ENCODE data around the gene ELL2.

The ELL2 gene

DNA sequence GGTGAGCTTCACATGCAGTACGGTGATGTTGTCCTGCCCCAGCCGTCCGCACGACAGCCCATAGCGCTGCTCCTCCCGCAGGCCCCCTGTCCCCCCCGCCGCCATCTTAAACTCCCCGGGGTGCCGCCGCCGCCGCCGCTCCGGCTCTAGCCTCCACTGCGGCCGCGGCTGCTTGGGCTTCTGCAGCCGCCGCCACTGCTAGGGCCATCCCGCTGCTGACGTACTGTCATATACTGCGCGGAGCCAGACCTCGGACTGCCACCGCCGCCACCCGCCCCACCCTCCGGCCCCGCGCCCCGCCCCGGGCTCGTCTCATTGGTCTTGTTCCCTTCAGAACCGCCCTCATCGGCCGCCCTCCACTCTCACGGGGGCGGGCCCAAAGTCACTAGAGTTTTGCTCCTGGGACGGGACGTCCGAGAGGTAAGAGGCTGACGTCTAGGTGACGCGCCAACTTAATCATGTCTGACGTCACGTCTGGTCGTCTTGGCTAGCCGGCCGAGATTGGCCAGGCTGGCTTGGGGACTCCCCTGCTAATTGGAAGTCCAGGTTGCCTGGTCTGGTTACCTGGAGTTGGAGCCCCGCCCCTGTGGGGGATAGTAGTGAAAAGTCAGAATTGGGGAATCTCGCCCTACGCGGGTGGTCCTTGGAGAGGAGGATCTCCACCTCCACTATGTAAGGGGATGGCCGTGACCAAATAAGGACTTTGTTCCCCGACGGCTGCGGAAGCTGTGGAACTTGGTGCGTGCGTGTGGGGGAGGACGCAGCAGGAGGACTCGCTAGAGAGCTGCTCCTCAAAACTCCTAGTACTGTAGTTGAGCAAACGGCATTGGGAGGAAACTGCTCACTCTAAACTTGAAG is at the start of gene ELL2:
TSS of gene ELL2 (minus strand) at position 235 of the 858 bp plus-strand sequence. CDS start at position 105, 130 bp downstream.
- peak; percentile 93 for DNase-seq (ENCODE audit: low read depth)

DNA sequence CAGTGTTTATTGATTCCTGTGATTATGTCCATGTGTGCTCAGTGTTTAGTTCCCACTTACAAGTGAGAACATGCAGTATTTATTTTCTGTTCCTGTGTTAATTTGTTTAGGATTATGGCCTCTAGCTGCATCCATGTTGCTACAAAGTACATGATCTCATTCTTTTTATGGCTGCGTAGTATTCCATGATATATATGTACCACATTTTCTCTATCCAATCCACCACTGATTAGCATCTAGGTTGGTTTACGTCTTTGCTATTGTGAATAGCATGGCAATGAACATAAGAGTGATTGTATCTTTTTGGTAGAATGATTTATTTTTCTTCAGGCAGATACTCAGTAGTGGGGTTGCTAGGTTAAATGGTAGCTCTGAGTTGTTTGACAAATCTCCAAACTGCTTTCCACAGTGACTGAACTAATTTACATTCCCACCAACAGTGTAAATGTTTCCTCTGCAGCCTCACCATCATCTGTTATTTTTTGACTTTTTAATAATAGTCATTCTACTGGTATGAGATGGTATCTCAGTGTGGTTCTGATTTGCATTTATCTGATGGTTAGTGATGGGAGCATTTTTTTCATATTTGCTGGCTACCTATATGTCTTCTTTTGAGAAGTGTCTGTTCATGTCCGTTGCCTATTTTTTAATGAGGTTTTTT is 47.5 kb upstream of the ELL2 start:
- DNase-seq (ENCODE audit: low read depth): no peak

DNA sequence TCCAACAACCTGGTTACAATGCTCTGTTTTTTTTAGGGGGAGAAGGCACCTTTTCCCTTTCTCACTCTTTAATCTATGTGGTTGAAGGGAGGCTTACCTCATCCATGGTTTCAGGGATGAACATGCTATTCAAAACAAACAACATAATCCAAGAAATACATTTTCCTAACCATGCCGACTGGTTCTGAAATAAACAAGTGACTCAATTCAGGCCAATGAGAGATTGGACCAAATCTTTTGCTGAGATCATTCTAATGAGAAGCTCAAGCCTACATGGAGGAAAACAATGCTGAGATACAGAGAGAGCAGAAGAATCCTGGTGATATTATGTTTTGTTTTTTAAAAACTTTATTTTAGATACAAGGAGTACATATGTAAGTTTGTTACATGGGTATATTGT is 46.8 kb upstream of the ELL2 start:
- no peak for DNase-seq (ENCODE audit: low read depth)

DNA sequence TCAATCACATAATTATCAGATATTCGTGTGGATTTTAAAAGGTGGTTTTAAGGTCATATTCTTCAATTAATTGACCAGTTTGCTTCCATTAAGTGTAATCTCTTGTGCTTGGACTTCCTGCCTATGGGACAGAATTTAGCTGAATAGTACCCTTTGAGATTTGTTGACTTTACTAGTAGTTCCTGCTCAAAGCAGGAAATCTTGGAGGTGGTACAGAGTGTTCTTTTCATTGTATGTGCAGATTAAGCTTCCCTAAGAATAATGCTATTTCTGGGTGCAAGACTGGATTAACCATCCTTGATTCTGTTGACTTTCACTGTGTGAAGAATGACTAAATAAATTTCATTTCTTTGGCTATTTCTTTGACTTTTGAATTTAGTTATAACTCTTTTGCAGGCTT is 45.4 kb upstream of the ELL2 start:
- DNase-seq (ENCODE audit: low read depth): no peak

DNA sequence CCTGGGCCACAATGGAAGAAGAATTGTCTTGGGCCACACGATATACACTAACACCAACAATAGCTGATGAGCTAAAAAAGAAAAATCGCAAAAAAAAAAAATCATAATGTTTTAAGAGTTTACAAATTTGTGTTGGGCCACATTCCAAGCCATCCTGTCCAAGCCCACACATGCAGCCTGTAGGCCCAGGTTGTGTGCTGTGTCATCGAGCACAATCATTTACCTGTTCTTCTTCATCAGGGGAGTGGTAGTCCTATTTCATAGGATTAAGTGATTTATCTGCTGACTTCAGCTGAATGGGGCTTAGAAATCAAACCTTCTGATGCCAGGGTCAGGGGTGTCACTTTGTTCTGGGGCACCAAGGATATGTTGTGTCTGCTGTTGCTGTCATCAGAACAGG is 44.6 kb upstream of the ELL2 start:
- no peak for DNase-seq (ENCODE audit: low read depth)

DNA sequence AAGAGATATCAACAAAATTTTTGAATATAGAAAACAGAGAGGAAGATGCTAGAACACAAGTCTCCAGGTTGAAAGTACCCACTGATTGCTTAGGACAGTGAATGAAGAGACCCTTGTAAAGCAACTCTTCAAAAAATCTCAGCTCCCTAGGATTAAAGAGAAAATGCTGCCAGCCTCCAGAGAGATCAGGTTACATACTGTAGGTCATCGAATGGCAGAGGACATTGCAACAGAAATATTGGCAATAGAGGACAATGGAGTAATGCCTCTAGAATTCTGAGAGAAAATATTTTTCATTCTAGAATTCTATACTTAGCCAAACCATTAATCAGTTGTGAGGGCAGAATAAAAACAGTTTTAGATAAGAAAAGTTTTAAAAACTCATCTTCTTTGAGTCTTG is 43.1 kb upstream of the ELL2 start:
- no peak for DNase-seq (ENCODE audit: low read depth)

DNA sequence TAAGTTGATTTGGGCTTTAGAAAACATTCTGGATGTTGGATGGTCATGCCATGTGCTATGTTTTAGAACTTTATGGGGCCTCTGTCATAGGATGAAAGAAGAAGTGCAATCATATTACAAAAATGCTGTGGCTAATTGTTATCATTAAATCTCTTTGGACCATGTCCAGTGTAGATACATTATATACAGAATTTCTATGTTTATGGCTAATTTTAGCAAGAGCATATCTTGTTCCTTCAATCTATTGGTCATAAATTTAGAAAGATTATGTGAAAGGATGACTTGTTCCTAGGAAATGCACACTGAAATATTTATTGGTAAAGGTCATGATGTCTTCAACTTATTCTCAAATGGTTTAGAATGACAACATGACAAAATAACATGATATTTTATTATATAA is 42.4 kb upstream of the ELL2 start:
- DNase-seq (ENCODE audit: low read depth): no peak

DNA sequence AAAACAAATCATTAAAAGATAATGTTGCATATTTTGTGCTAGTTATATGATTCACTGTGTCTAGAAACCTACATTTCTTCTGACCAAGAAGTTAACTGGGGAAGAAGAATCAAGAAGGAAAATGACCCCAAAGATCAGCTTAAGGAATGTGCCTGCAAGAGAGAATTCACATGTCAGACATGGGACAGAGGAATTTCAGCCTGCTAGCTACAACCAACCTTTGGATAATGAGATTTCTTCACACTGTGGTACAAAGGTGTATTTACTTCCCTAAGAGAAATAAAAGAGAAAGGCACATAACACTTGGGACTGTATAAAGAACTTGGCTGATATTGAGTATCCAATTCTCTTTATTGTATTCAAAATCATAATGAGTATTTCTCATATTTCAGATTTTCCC is 39.6 kb upstream of the ELL2 start:
- no peak for DNase-seq (ENCODE audit: low read depth)

DNA sequence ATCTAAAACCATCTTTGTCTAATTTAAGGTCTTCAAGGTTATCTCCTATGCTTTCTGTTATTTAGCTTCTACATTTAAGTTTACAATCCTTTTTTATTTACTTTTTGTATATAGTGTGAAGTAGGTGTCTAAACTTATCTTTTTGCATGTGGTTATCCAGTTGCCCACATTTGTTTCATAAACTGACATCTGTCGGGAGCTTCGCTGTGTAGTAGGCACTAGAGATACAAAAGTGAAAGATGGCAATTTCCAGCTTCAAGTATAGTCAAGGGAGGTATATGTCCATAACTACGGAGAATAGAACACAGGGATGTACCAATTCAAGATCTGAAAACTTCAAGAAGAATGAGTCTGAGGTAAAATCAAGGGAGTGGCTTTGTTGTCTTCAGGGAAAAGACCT is 38.7 kb upstream of the ELL2 start:
- no peak for DNase-seq (ENCODE audit: low read depth)

DNA sequence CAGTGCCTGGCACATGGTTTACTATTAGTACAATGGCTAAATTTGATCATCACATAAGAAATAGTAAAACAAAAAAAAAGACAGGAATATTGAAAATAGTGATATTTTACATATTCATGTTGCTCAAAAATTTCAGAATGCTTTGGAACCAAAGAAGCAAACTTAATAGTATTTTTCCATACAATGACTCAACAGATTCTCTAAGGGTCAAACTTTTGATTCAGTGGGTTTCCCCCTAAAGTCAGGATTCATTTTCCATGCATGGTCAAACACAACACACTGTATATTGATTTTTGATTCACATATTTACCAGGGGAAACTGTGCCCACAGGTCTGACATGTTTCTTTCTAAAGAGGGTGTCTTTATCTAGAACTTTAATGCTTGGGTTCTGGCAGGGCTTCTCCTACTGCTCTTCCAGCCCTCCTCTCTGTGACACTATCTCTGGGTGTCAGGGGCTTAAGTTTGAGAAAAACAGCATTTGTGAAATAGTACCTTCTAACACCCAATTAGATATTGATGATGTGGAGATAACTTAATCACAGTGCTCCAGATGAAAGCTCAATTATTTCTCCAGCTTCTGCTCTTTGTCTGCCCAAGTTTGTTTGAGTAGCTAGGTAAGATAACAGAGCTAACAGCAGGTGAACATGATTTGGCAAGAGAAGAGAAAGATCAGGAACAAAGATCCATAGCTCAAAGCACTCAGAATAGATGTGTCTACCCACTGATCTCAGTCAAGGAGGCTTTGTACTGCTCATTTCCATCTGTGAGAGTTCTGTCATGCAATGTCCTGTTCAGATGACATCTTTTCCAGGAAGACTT is 35.5 kb upstream of the ELL2 start:
- DNase-seq (ENCODE audit: low read depth): no peak

DNA sequence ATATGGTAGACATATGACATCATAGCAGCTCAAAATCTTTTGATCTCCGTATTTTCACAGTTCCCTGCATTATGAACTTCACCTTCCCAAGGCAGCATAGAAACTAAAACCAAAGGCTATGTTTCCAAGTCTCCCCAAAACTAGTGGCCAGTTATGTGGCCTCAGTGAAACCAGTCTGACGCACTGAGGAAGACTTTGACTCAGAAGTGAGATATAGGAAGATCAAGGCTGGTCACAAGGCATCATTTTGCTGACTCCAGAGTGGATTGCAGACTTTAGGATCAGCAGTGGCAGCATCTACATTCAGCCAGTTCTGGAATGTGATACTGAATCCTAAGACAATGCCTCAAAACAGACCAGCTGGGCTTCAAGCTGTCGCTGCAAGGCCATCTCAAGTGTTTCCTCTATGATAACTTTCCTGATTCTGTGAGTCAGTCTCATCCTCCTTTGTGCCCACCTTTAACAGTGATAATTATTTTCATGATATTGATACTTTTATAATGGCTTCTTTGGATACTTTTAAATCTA is 34.4 kb upstream of the ELL2 start:
- DNase-seq (ENCODE audit: low read depth): no peak

DNA sequence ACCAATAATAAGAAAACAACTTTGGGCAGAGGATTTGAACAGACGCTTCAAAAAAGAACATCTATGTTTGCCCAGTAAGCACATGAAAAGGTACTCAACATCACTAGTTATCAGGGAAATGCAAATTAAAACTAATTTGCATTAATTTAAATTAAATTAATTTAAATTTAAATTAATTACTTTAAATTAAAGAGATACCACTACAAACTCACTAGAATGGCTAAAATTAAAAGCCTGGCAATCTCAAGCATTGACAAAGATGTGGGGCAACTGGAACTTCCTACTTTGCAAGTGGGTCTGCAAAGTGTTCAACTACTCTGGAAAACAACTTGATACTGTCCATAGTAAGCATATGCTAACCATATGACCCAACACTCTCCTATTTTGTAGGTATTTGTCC is 32.1 kb upstream of the ELL2 start:
- no peak for DNase-seq (ENCODE audit: low read depth)

DNA sequence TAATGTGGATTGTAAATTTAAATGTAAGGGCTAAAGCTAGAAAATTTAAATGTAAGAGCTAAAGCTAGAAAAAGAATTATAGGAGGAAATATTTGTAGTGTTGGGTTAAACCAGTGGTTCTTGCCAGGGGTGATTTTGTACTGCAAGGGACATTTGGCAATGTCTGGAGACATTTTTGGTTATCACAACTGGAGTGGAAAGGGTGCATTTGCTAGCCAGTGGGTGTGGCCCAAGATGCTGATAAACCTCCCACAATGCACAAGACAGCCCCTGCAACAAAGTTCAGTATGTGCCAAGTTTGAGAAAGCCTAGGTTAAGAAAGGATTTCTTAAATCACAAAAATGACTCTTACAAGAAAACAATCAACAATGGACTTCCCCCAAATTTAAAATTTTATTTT is 31.6 kb upstream of the ELL2 start:
- DNase-seq (ENCODE audit: low read depth): no peak

DNA sequence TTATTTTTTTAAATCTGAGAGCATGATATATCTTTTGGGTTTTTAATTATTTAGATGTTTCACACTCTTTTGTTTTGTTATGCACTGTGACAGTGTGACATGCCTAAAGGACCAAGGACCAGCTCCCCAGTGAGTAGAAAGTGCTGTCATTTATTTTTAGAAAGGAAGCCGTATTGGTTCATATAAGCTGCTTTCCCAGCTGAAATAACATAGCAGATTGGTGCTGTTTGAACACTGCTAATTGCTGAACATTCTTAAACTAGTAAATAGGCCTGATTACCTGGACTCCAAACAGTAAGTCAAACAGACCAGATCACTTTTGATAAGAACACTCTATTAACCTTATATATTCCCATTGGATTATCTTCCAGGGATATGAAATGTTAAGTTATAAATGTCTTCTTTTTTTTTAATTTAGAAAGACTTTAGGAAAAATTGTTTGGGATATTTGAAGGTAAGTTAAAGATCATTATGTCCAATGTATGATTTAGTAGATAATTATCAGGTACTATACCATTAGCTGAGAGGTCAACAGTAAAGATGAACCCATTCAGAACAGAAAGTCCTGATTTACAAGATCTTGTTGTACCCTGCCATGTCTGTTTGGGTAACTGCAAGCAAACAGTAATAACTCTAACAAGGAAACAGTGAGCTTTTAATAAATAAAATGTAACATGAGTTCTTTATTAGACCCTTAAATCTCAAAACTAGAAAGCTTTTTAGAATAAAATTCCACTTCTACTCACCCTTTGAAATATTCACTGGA is 27.8 kb upstream of the ELL2 start:
- no peak for DNase-seq (ENCODE audit: low read depth)

DNA sequence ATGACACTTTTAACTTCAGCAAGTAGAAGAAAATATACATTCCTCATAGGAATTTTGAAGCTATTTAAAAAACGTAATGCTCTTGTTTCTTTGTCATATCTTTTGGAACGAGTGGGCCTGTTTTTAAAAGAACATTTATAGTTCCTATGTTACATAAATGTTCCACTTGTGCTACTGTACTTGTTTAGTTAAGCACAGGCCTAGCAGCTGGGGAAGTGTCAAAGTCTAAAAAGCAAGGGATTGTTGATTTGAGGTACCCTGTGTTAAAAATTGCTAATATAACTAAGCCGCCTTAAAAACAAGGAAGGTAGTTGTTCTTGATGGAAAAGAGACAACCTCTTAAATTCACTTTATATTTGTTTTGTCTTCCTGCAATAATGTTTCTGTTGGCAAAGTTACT is 27.2 kb upstream of the ELL2 start:
- DNase-seq (ENCODE audit: low read depth): no peak

DNA sequence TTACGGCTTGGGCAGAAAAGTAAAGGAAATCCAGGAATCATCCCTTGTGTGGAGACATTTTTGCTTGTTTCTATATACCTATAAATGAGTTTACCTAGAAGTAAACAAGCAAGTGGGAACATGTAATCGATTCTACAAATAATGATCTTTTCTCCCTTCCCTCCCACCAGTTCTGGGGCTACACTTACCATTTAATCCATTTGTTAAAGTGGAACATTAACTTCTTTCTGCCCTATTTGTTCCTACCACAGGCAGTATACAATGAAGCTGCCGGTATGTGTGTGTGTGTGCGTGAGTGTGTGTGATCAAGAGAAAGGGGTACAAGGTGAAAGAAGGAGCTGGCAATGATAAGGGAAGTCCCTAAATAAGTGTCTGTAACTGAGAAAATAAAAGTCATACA is 26.4 kb upstream of the ELL2 start:
- DNase-seq (ENCODE audit: low read depth): no peak

DNA sequence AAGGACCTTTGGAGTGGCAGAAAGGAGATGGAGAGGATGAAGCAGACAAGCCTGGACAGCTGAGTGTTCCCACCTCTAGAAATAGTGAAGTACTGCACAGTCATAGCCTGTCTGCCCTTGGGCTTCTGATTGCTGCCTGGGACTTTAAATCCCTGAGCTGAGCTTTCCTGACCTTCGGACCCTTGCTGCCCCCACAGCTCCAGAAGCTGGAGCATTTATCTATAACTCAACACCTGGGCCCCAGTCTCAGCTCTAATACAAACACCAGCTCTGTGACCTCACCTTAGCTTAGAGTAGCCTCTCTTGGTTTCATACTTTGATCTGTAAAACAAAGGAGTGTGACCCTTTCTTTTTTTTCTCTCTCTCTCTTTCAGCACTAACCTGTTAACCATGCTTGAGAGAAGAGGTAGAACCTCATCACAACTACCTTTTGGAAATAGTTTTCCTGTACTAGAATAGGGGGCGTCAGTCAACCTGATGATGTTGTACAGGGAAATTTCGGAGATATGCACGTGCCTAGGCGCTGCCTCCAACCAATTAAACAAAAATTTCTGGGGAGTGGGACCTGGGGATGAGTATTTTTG is 25.4 kb upstream of the ELL2 start:
- DNase-seq (ENCODE audit: low read depth): no peak

DNA sequence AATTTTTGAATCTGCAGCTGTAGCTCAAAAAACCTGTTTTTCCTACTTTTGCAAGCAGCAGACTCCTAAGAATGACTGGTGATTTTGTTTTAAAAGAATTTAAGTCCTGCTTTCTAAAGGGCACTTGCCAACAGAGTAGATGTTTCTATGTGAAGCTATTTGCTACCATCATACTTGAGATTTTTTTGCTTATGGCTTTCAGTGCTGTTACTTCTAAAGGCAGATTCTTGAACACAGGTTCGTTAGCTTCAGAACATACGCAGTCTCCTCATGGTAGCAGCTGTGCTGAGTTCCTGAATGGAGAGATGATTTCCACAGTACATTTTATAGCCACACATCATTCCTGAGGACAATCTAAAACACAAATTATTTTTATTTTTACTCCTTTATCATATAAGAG is 24.4 kb upstream of the ELL2 start:
- no peak for DNase-seq (ENCODE audit: low read depth)

DNA sequence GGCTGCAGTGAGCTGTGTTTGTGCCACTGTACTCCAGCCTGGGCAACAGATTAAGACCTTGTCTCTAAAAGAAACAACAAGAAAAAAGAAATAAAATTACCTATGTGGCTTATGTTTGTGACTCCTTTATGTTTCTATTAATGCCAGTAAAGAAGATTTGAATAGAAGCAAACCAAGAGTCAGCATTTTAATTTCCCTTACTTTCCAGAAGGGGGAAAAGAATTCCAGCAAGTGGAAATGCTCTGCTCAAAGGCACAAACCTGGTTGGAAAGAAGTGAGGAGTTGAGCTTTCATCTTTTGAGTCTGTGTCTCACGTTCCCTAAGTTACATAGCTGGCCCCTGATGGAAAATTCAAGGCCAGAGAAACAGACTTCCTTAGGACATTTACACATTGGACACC is 23.6 kb upstream of the ELL2 start:
- DNase-seq (ENCODE audit: low read depth): no peak

DNA sequence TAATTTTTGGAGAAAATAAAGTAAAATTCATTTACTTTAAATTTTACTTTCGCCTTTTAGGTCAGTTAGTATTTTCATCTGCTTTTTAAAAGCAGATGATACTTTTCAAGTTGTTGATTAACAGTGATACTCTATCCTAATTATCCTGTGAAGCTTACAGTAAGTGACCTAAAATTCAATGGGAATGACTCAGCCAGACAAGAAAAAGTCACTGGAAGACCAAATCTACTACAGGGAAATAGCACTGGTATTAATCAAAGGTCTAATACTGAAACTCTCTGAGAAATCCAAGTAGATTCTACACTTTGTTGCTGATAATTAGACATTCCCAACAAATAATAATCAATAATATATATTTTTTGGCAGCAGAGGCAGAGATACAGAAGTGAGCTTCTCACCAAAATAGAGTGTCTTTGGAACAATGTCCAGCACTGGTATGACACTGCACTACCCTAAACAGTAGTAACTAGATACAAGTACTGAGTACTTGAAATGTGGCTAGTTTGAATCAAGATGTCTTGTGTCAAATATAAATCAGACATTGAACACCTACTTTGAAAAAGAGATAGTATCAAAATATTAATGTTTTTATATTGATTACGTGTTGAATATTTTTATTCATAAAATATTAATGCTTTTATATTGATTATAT is 22.8 kb upstream of the ELL2 start:
- DNase-seq (ENCODE audit: low read depth): no peak

DNA sequence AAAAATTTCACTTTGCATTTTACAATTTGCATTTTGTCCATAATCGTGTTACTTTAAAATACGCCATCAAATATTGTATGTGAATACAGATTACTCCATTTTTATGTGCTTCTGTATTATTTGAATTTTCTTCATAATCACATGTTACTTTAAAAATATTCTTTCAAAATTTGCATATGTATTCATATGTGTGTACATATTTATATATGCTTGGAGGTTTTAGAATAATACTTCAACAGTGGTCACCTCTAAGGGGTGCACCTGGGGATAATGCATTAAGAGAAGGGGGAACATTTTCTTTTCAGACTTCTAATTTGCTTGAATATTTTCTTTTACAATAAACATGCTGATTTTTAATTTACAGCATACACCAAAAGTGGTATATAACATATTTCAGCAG is 21.9 kb upstream of the ELL2 start:
- no peak for DNase-seq (ENCODE audit: low read depth)
